PC-3 (cell line): ENCODE results near the gene MAMDC2.

Source experiments
- EZH2 ChIP-seq: fragments of 300-600 bp; sonication (generic); IDR thresholded peaks from one replicate; pipeline ENCODE4 v1.6.1; 2017; ENCODE audit warnings: antibody characterized with exemption, mild to moderate bottlenecking, low read length; ENCODE audit not compliant: unreplicated experiment
- EZH2phosphoT487 ChIP-seq: fragments of 300-600 bp; sonication (generic); IDR thresholded peaks from 2 replicates; pipeline ENCODE4 v1.6.1; 2018; ENCODE audit warnings: mild to moderate bottlenecking, antibody characterized with exemption, low read length, borderline replicate concordance
- TF ChIP-seq, protein P1 (sequence below): fragments of 300-600 bp; sonication (generic); conservative IDR thresholded peaks from 2 replicates; pipeline ENCODE4 v1.5.1; 2017; ENCODE audit warnings: antibody characterized with exemption, low read depth, mild to moderate bottlenecking, low read length

DNA sequence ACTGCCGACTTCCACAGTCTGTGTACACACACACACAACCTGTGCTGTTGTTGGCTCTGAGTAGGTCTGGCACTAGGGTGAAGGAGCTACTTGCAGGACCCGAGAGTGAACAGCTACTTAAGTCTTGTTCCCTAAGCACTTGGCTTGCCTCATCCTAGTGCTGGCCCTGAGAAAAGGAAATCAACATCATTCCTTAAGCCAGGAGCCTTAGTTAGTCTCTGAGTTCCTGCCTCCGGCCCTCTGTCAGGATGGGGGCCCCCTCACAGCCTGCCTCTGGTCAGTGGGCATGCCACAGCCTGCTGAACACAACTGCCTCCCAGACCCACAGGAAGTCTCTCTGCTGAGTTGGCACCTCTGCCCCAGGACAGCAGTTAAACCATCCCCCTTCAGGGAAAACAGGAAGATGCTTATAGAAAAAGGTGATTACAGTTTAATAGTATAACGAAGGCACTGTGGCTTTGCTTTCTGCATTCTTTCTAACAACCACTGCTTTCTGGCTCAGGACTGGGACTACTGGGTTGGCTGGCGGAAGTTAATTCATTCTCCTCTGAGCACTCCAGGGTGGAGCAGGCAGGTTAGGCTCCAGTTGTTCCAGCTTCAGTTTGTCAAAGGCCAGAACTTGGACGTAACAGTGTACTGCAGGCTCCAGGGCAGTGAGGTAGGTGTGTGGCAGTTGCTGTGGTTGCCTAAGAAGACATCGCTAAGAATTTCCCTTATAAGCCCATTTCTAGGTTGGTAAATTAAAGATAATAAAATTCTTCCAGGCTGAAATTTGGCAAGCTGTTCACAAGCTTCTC lies 2.8 kb downstream of the MAMDC2 start:
- TF ChIP-seq EZH2 = no peak
- TF ChIP-seq, protein P1, sequence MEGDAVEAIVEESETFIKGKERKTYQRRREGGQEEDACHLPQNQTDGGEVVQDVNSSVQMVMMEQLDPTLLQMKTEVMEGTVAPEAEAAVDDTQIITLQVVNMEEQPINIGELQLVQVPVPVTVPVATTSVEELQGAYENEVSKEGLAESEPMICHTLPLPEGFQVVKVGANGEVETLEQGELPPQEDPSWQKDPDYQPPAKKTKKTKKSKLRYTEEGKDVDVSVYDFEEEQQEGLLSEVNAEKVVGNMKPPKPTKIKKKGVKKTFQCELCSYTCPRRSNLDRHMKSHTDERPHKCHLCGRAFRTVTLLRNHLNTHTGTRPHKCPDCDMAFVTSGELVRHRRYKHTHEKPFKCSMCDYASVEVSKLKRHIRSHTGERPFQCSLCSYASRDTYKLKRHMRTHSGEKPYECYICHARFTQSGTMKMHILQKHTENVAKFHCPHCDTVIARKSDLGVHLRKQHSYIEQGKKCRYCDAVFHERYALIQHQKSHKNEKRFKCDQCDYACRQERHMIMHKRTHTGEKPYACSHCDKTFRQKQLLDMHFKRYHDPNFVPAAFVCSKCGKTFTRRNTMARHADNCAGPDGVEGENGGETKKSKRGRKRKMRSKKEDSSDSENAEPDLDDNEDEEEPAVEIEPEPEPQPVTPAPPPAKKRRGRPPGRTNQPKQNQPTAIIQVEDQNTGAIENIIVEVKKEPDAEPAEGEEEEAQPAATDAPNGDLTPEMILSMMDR = no peak
- no peak for TF ChIP-seq EZH2phosphoT487
